Left cardiac atrium (tissue), 4 donors: ENCODE data around the gene SLC29A2. TPM values are rescaled to one million over a fixed set of nuclear protein-coding genes. Genes with fewer than 3 reads are reported as not detected.
"Not testable (repeated sequence)": the region's sequence is repeated elsewhere in the genome, so short reads cannot be mapped to it uniquely, and the experiment has no call there.

Experiments
- ATAC-seq, 2 donors: fragments of 200-7000 bp; cut with Tn5 transposase; one replicate each; pipeline ENCODE4 v1.9.1; 2020; ENCODE audit warnings: mild to moderate bottlenecking in 2 of 2, moderate library complexity in 2 of 2
- DNase-seq: peaks from one replicate; pipeline ENCODE4 v3.0.0-alpha.2; 2020
- intact Hi-C, 2 donors: fragments of 100-400 bp; cut with DNase I; formaldehyde crosslinking; loops; one replicate each; pipeline versions ENCODE4 v1.14.1 to v1.15.1; 2022 to 2023
- total RNA-seq, 2 donors: library from RNA; stranded (reverse); fragmentation: NEBNext Ultra II Directional; extraction: Animal tissue kit (Norgen Biotek cat#: 25700); gene quantifications; one replicate each; pipeline ENCODE4 v1.2.1, GENCODE V29; 2021
- donor health status: DM: no; HTN: yes; CAD: no.
- donor health status: DM: no; HTN: yes; CAD: no; lungs with severe emphysema.
- donor health status: DM: yes; HTN: yes; CAD: no.
- donor health status: Dilated cardiomyopathy.

SLC29A2 gene
- total RNA-seq, 2 donors from 2014 or later: 15.1 to 16.6 TPM

GRCh38 chr11:66327171-66328030 lies 44.2 kb downstream of the SLC29A2 start:
- ATAC-seq: peak in 1 of 2 donors; percentile 62
- intact Hi-C loops: loop anchor here in 1 of 2 donors (1.0 kb wide), 1 partner anchor 15 kb away; no protein-coding TSS in a partner anchor
- DNase-seq: peak; percentile 48

GRCh38 chr11:66326261-66327111 lies 45.1 kb downstream of the SLC29A2 start:
- peak; percentile 65 for ATAC-seq
- intact Hi-C loops: no loop called here
- peak; percentile 68 for DNase-seq

GRCh38 chr11:66325263-66325671 lies 46.3 kb downstream of the SLC29A2 start:
- no peak for DNase-seq
- ATAC-seq: no peak
- intact Hi-C loops: no loop called here

- intact Hi-C loops: no loop called here
Observed at GRCh38 chr11:66324664-66325063, 46.9 kb downstream of the SLC29A2 start.

GRCh38 chr11:66323684-66324083 lies 47.9 kb downstream of the SLC29A2 start:
- DNase-seq: no peak
- ATAC-seq: no peak
- intact Hi-C loops: no loop called here

More at GRCh38 chr11:66324664-66325063, 46.9 kb downstream of the SLC29A2 start:
- ATAC-seq: no peak
- no peak for DNase-seq

- peak; percentile 42 to 57 for ATAC-seq
- intact Hi-C loops: no loop called here
- peak; percentile 76 for DNase-seq
Observed at GRCh38 chr11:66322732-66323427, 48.7 kb downstream of the SLC29A2 start.

- intact Hi-C loops: no loop called here
- ATAC-seq (no peak), DNase-seq (no peak)
Observed at GRCh38 chr11:66321606-66322005, 50.0 kb downstream of the SLC29A2 start.

- intact Hi-C loops, DNase-seq, ATAC-seq: not testable (repeated sequence)
Observed at GRCh38 chr11:66320748-66321147, 50.8 kb downstream of the SLC29A2 start.

GRCh38 chr11:66320289-66320688 lies 51.3 kb downstream of the SLC29A2 start:
- intact Hi-C loops, ATAC-seq, DNase-seq: not testable (repeated sequence)

GRCh38 chr11:66318600-66318970 lies 53.0 kb downstream of the SLC29A2 start:
- intact Hi-C loops: no loop called here
- ATAC-seq (no peak), DNase-seq (no peak)

- DNase-seq: peak; percentile 72
- peak; percentile 10 to 12 for ATAC-seq
- intact Hi-C loops: no loop called here
Observed at GRCh38 chr11:66317723-66318599, 53.6 kb downstream of the SLC29A2 start.

- DNase-seq: peak; percentile 53
- intact Hi-C loops: no loop called here
- peak; percentile 5 to 32 for ATAC-seq
Observed at GRCh38 chr11:66317322-66317722, 54.2 kb downstream of the SLC29A2 start.

GRCh38 chr11:66316849-66317251 lies 54.7 kb downstream of the SLC29A2 start, which contains the start of gene CD248:
TSS of gene CD248 (minus strand) at chr11:66317044. CDS start at chr11:66317027, 17 bp downstream.
- intact Hi-C loops: no loop called here
- ATAC-seq (peak; percentile 54 to 60), DNase-seq (peak; percentile 83)

GRCh38 chr11:66315921-66316811 lies 55.4 kb downstream of the SLC29A2 start:
- intact Hi-C loops: no loop called here
- ATAC-seq (no peak), DNase-seq (no peak)

GRCh38 chr11:66315498-66315885 lies 56.1 kb downstream of the SLC29A2 start:
- ATAC-seq: no peak
- no peak for DNase-seq
- intact Hi-C loops: no loop called here

- ATAC-seq (no peak), DNase-seq (no peak)
- intact Hi-C loops: loop anchor here in 1 of 2 donors (5.0 kb wide), 1 partner anchor 72 kb away; no protein-coding TSS in a partner anchor
Observed at GRCh38 chr11:66314561-66315497, 56.7 kb downstream of the SLC29A2 start.
